ENCODE measurements around the gene AZGP1. TPM values are rescaled to one million over a fixed set of nuclear protein-coding genes. Genes with fewer than 3 reads are reported as not detected.

AZGP1 gene
- total RNA-seq, 1 experiment from 2014 or later = 0.18 TPM

DNA sequence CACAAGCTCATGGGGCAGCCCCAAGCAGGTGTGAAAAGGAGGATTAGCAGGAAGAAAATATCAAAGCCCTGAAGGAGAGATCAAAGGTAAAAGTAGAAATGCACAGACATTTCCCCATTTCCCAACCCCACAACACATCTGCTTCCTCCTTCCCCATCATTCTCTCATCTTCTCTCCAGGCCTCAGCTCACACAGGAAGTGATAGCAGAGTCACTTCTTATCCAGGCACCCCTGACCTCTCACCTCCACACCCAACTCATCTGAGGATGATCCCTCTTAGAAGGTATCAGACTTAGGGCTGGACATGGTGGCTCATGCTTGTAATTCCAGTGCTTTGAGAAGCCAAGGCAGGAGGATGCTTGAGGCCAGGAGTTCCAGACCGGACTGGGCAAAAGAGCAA, 28.2 kb downstream of the AZGP1 start:
- Histone ChIP-seq H3F3A (ENCODE audit: low read length, unreplicated experiment) (no peaks in the 10 kb centered on the region), H3K9me3 (ENCODE audit: low read length) (no peaks in the 10 kb centered on the region), H3K4me1 (ENCODE audit: insufficient read depth, low read length) (no peaks in the 10 kb centered on the region), H3K9ac (ENCODE audit: low read length) (no peak overlapping the region), H3K36me3 (ENCODE audit: low read depth, low read length) (no peaks in the 10 kb centered on the region), H3K9me2 (replicated peaks; ENCODE audit: low read length) (no peaks in the 10 kb centered on the region), H3K4me2 (ENCODE audit: low read length) (no peak overlapping the region), H4K20me1 (ENCODE audit: low read length) (no peaks in the 10 kb centered on the region), H2AFZ (ENCODE audit: low read length) (no peak overlapping the region), H3K79me2 (ENCODE audit: low read length) (no peaks in the 10 kb centered on the region), H3K4me3 (ENCODE audit: low read length) (no peak overlapping the region), H3K27me3 (ENCODE audit: low read length) (peaks cover 10% of the 10 kb centered on the region; the same call in 1 of the 2 replicates), H3K27ac (ENCODE audit: low read length) (no peak overlapping the region)
- BruUV-seq (replicated peaks) = no TSS peak
- no peak for ATAC-seq
- ChIA-PET POLR2A (ENCODE audit: unreplicated experiment) (no interaction called here), CTCF (no interaction called here)
- TF ChIP-seq EZH2phosphoT487 (IDR thresholded peaks at IDR 0.05; ENCODE audit: borderline replicate concordance, low read length) = no peak
- no peak for TF ChIP-seq CTCF (conservative IDR thresholded peaks at IDR 0.05; ENCODE audit: low read depth, low read length)
- TF ChIP-seq EZH2 (IDR thresholded peaks at IDR 0.05; ENCODE audit: low read length, unreplicated experiment) = no peak
- intact Hi-C loops (cut with micrococcal nuclease) = no loop called here
- DNase-seq = no peak

- Histone ChIP-seq H4K20me1 (ENCODE audit: low read length) (no peaks in the 10 kb centered on the region), H3K4me1 (ENCODE audit: insufficient read depth, low read length) (no peaks in the 10 kb centered on the region), H3F3A (ENCODE audit: low read length, unreplicated experiment) (no peaks in the 10 kb centered on the region), H3K27me3 (ENCODE audit: low read length) (peaks cover 10% of the 10 kb centered on the region; the same call in 1 of the 2 replicates), H3K9ac (ENCODE audit: low read length) (no peak overlapping the region), H3K79me2 (ENCODE audit: low read length) (no peaks in the 10 kb centered on the region), H3K4me3 (ENCODE audit: low read length) (no peak overlapping the region), H2AFZ (ENCODE audit: low read length) (no peak overlapping the region), H3K27ac (ENCODE audit: low read length) (no peak overlapping the region), H3K4me2 (ENCODE audit: low read length) (no peak overlapping the region), H3K9me2 (replicated peaks; ENCODE audit: low read length) (no peaks in the 10 kb centered on the region), H3K9me3 (ENCODE audit: low read length) (no peaks in the 10 kb centered on the region), H3K36me3 (ENCODE audit: low read depth, low read length) (no peaks in the 10 kb centered on the region)
- POLR2A ChIA-PET (ENCODE audit: unreplicated experiment) = no interaction called here
- DNase-seq (no peak), ATAC-seq (no peak)
- intact Hi-C loops (cut with micrococcal nuclease) = no loop called here
- TF ChIP-seq CTCF (conservative IDR thresholded peaks at IDR 0.05; ENCODE audit: low read depth, low read length) = no peak
- TF ChIP-seq EZH2 (IDR thresholded peaks at IDR 0.05; ENCODE audit: low read length, unreplicated experiment) = no peak
- TF ChIP-seq EZH2phosphoT487 (IDR thresholded peaks at IDR 0.05; ENCODE audit: borderline replicate concordance, low read length) = no peak
- CTCF ChIA-PET = no interaction called here
- BruUV-seq (replicated peaks) = no TSS peak
These were observed 31.2 kb downstream of the AZGP1 start for GRCh38 chr7:99944497-99945070.

DNA sequence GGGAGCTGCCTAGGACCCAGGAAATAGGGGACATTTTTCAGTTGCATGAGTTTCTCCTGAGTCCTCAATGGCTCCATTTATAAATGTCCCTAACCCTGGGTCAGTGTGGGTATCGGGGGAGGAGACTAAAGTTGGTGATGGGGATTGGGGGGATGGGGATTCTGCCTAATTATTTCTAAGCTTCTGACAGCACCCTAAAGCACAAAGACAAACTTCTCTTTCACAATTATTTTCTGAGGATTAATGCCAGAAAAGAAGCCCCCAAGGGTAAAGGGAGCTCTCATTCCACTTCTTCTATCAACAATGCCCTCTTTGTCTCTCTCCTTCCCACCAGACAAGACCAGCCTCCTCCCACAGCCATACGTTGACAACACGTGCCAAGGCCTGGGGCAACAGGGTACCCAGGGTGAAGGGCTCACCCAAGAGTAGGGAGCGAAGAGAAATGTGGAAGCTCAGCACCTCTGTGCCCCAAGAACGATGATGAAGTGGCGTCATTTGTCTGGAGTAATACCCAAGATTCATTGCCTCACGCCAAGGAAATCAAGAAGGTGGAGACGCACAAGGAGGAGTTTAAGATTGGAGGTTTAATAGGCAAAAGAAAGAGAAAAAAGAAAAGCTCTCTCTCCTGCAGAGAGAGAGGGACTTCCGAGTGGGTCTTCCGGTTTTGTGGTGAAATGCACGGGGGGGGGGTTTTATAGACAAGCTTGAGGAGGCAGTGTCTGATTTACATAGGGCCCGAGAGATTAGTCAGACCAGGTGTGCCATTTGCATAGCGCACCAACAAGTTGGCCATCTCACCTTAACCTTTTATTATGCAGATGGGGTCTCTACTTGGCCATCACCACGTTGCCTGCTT, 32.0 kb downstream of the AZGP1 start:
- ATAC-seq (no peak), DNase-seq (no peak)
- TF ChIP-seq CTCF (conservative IDR thresholded peaks at IDR 0.05; ENCODE audit: low read depth, low read length) (no peak), EZH2 (IDR thresholded peaks at IDR 0.05; ENCODE audit: low read length, unreplicated experiment) (no peak), EZH2phosphoT487 (IDR thresholded peaks at IDR 0.05; ENCODE audit: borderline replicate concordance, low read length) (no peak)
- intact Hi-C loops (cut with micrococcal nuclease) = no loop called here
- Histone ChIP-seq H3K27ac (ENCODE audit: low read length) (no peak overlapping the region), H3K9ac (ENCODE audit: low read length) (no peak overlapping the region), H3K4me3 (ENCODE audit: low read length) (no peak overlapping the region), H3K36me3 (ENCODE audit: low read depth, low read length) (no peaks in the 10 kb centered on the region), H3F3A (ENCODE audit: low read length, unreplicated experiment) (no peaks in the 10 kb centered on the region), H3K27me3 (ENCODE audit: low read length) (peaks cover 10% of the 10 kb centered on the region; the same call in 1 of the 2 replicates), H3K4me1 (ENCODE audit: insufficient read depth, low read length) (no peaks in the 10 kb centered on the region), H3K79me2 (ENCODE audit: low read length) (no peaks in the 10 kb centered on the region), H4K20me1 (ENCODE audit: low read length) (no peaks in the 10 kb centered on the region), H3K4me2 (ENCODE audit: low read length) (no peak overlapping the region), H3K9me3 (ENCODE audit: low read length) (no peaks in the 10 kb centered on the region), H2AFZ (ENCODE audit: low read length) (no peak overlapping the region), H3K9me2 (replicated peaks; ENCODE audit: low read length) (no peaks in the 10 kb centered on the region)
- no TSS peak for BruUV-seq (replicated peaks)
- POLR2A ChIA-PET (ENCODE audit: unreplicated experiment) = no interaction called here
- CTCF ChIA-PET = no interaction called here
